ENCODE data around the gene RNPEPL1.

Gene RNPEPL1

DNA sequence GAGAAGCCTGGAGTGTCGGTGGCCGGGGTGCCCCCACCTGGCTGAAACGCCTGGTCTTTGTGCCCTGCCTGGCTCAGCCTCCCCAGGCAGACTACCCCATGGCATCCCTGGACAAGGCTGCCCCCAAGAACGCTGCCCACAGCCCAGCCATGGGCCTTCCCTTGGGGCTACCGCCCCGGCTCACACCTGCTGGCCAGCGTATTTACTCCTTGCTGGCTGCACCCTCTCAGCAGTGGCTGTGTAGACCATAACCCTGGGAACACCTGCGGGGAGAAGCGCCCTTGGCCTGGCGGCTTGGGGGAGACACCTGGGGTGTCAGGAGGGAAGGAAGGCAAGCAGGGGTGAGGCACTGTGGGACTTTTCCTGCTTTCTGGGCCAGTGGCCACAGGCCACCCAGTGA lies 35.6 kb downstream of the RNPEPL1 start:
- DNase-seq (ENCODE audit: low read depth): no peak
- TF ChIP-seq CTCF (IDR thresholded peaks at IDR 0.05; ENCODE audit: insufficient read depth, low read depth, low read length, missing control alignments): no peak
- H3K4me3 ChIP-seq (ENCODE audit: low read length): no peak overlapping the region

DNA sequence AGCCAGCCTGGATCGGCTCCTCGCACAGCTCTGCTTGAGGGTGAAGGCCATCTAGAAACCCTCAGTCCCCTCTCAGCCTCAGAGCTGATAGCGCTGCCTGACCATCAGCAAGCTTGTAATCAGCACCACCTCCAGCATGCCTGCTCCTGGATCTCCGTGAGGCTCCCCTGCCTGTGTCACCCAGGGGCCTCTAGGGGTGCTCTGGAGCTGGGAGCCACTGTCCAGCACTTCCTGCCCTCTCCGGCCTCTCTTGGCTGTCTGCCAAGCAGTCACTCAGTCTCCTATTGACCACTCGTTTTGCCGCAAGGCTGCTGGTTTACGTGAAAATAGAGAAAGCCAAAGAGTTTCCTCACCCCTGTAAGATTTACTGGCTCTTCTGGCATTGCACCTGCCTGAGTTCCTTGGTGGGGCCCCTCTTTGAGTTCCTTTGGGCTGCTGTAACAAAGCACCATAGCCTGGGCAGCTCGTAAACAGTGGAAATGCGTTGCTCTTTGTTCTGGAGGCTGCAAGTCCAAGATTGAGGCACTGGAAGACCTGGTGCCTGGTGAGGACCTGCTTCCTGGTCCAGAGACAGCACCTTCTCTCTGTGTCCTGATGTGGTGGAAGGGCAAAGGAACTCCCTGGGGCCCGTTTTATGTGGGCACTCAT lies 36.1 kb downstream of the RNPEPL1 start:
- no peak overlapping the region for H3K4me3 ChIP-seq (ENCODE audit: low read length)
- no peak for DNase-seq (ENCODE audit: low read depth)
- TF ChIP-seq CTCF (IDR thresholded peaks at IDR 0.05; ENCODE audit: insufficient read depth, low read depth, low read length, missing control alignments): peak; percentile 32

GRCh38 chr2:240604939-240605716 lies 36.8 kb downstream of the RNPEPL1 start:
- no peak for DNase-seq (ENCODE audit: low read depth)

GRCh38 chr2:240605867-240606743 lies 37.8 kb downstream of the RNPEPL1 start:
- DNase-seq (ENCODE audit: low read depth): no peak
- H3K4me3 ChIP-seq (ENCODE audit: low read length): no peak overlapping the region
- TF ChIP-seq CTCF (IDR thresholded peaks at IDR 0.05; ENCODE audit: insufficient read depth, low read depth, low read length, missing control alignments): no peak

More at GRCh38 chr2:240604939-240605716, 36.8 kb downstream of the RNPEPL1 start:
- TF ChIP-seq CTCF (IDR thresholded peaks at IDR 0.05; ENCODE audit: insufficient read depth, low read depth, low read length, missing control alignments): no peak
- no peak overlapping the region for H3K4me3 ChIP-seq (ENCODE audit: low read length)

DNA sequence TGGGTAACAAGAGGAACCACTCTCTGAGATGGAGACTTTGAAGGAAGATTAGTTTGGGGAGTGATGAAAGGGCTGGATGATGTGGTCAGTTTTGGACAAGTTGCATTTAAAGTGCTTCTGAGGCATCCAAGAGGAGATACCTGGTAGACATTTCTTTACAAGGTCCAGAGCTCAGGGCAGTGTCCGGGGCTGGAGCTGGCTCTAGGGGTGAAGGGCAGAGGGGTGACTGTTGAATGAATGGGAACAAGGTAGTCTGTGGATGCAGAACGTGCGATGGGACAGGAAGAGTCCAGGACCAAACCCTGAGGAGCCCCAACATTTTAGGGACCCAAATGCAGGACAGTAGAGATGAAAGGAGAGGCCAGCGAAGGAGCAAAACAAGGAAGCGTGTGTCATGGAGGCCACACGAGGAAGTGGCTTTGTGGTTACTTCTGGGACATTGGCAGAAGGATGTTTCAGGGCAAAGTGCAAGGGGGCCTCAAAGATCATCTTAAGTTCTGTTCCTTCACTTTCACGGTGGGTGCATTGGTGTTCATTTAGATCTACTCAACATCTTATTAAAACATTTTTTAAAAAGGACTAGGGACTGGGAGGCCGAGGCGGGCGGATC lies 43.4 kb downstream of the RNPEPL1 start:
- TF ChIP-seq CTCF (IDR thresholded peaks at IDR 0.05; ENCODE audit: insufficient read depth, low read depth, low read length, missing control alignments): no peak
- H3K4me3 ChIP-seq (ENCODE audit: low read length): no peak overlapping the region
- no peak for DNase-seq (ENCODE audit: low read depth)

GRCh38 chr2:240613781-240614180 lies 45.5 kb downstream of the RNPEPL1 start:
- DNase-seq (ENCODE audit: low read depth): no peak
- TF ChIP-seq CTCF (IDR thresholded peaks at IDR 0.05; ENCODE audit: insufficient read depth, low read depth, low read length, missing control alignments): no peak
- H3K4me3 ChIP-seq (ENCODE audit: low read length): no peak overlapping the region

Measured in epithelial cell of esophagus (primary cell).